Testis (tissue), 3 donors: Measurements from ENCODE around the gene IGF1R. TPM values are rescaled to one million over a fixed set of nuclear protein-coding genes. Genes with fewer than 3 reads are reported as not detected.

Source experiments
- DNase-seq: peaks from one replicate; pipeline ENCODE4 v3.0.0-alpha.2; 2019
- H3K27ac ChIP-seq, 2 donors: fragments of 200-600 bp; sonication (generic); one replicate each; pipeline ENCODE4 v1.5.1; 2019
- H3K27me3 ChIP-seq: fragments of 200-600 bp; sonication (generic); one replicate; pipeline ENCODE4 v1.5.1; 2019
- H3K36me3 ChIP-seq: fragments of 200-600 bp; sonication (generic); one replicate; pipeline ENCODE4 v1.5.1; 2017; ENCODE audit warnings: low read depth; ENCODE audit errors: missing control alignments
- H3K4me1 ChIP-seq: fragments of 200-600 bp; sonication (generic); one replicate; pipeline ENCODE4 v1.5.1; 2019
- H3K4me3 ChIP-seq, 2 donors: fragments of 200-600 bp; sonication (generic); one replicate each; pipeline ENCODE4 v1.5.1; 2017 to 2019
- H3K9me3 ChIP-seq: fragments of 200-600 bp; sonication (generic); one replicate; pipeline ENCODE4 v1.5.1; 2017
- CTCF ChIP-seq, 3 experiments: fragments of 450-650 bp in 2 of 3; fragments of 200-600 bp in 1 of 3; sonication (generic) in 1 of 3; IDR thresholded peaks; one replicate each; pipeline ENCODE4 v1.5.1; 2016 to 2019; ENCODE audit warnings: antibody characterized with exemption in 3 of 3, mild to moderate bottlenecking in 2 of 3, moderate library complexity in 1 of 3
- POLR2A ChIP-seq: fragments of 450-650 bp; IDR thresholded peaks from one replicate; pipeline ENCODE4 v1.6.1; 2017; ENCODE audit warnings: antibody characterized with exemption, mild to moderate bottlenecking, moderate library complexity
- WGBS, 2 donors: methylation state at CpG; one replicate each; pipeline ENCODE4 v1.1.5; 2018; 5-methylcytosine and 5-hydroxymethylcytosine counted together
- intact Hi-C: fragments of 100-400 bp; cut with DNase I; formaldehyde crosslinking; loops from one replicate; pipeline ENCODE4 v1.15.1; 2023; ENCODE audit warnings: low total_unique reads
- polyA plus RNA-seq: library from polyadenylated mRNA; stranded (reverse); fragments of 350-450 nt; fragmentation: Illumina TruSeq; extraction: RNeasy Lipid Tissue Mini Kit (QIAGEN cat#74804); gene quantifications from one replicate; pipeline ENCODE4 v1.2.3, GENCODE V29; 2014; ENCODE audit warnings: low read depth, low replicate concordance; ENCODE audit not compliant: insufficient read depth
- total RNA-seq, 2 donors: library from RNA; depleted of rRNA; stranded (reverse); fragments of >200 nt; gene quantifications; one replicate each; pipeline ENCODE4 v1.2.3, GENCODE V29; 2016

IGF1R gene
- total and polyA plus RNA-seq, 3 donors from 2014 or later, result 25.8 to 172 (median 157) TPM

GRCh38 chr15:98930576-98930975, 282.2 kb downstream of the IGF1R start:
- WGBS, 2 donors, result 88 to 93% methylated on average over 4 of the region's 4 CpGs
- intact Hi-C loops, result no loop called here

GRCh38 chr15:98931004-98931403, 282.7 kb downstream of the IGF1R start:
- no peaks in the 10 kb centered on the region for H3K9me3 ChIP-seq
- peaks cover 5% of the 10 kb centered on the region for H3K4me1 ChIP-seq
- DNase-seq, result no peak
- no peak overlapping the region for H3K4me3 ChIP-seq
- H3K36me3 ChIP-seq, result no peaks in the 10 kb centered on the region
- no peak for TF ChIP-seq CTCF (IDR thresholded peaks at IDR 0.05)
- TF ChIP-seq POLR2A, result no peak
- no peak overlapping the region for H3K27ac ChIP-seq
- H3K27me3 ChIP-seq, result no peaks in the 10 kb centered on the region
- 87 to 92% methylated on average over 4 of the region's 4 CpGs for WGBS, 2 donors
- intact Hi-C loops, result no loop called here

More at GRCh38 chr15:98930576-98930975, 282.2 kb downstream of the IGF1R start:
- Histone ChIP-seq H3K27me3 (no peaks in the 10 kb centered on the region), H3K4me1 (peaks cover 5% of the 10 kb centered on the region), H3K9me3 (no peaks in the 10 kb centered on the region), H3K27ac (no peak overlapping the region), H3K36me3 (no peaks in the 10 kb centered on the region), H3K4me3 (no peak overlapping the region)
- TF ChIP-seq POLR2A, result no peak
- no peak for DNase-seq

- Histone ChIP-seq H3K27me3 (no peaks in the 10 kb centered on the region), H3K4me3 (no peak overlapping the region), H3K27ac (no peak overlapping the region), H3K4me1 (no peaks in the 10 kb centered on the region), H3K36me3 (no peaks in the 10 kb centered on the region), H3K9me3 (no peaks in the 10 kb centered on the region)
- WGBS, 2 donors, result 86 to 92% methylated on average over 9 of the region's 9 CpGs
- intact Hi-C loops, result no loop called here
- no peak for DNase-seq
- TF ChIP-seq CTCF (IDR thresholded peaks at IDR 0.05), result no peak
- no peak for TF ChIP-seq POLR2A
These were observed 285.1 kb downstream of the IGF1R start for GRCh38 chr15:98933406-98933805.

GRCh38 chr15:98935736-98936135, 287.4 kb downstream of the IGF1R start:
- Histone ChIP-seq H3K36me3 (no peaks in the 10 kb centered on the region), H3K9me3 (no peaks in the 10 kb centered on the region), H3K4me3 (no peak overlapping the region), H3K27ac (no peak overlapping the region), H3K27me3 (no peaks in the 10 kb centered on the region), H3K4me1 (no peaks in the 10 kb centered on the region)
- 58 to 61% methylated on average over 12 of the region's 12 CpGs for WGBS, 2 donors
- intact Hi-C loops, result no loop called here
- DNase-seq, result no peak
- no peak for TF ChIP-seq CTCF (IDR thresholded peaks at IDR 0.05)
- TF ChIP-seq POLR2A, result no peak

GRCh38 chr15:98937413-98938104, 289.2 kb downstream of the IGF1R start:
- Histone ChIP-seq H3K27me3 (no peaks in the 10 kb centered on the region), H3K4me3 (no peak overlapping the region), H3K4me1 (no peaks in the 10 kb centered on the region), H3K9me3 (no peaks in the 10 kb centered on the region), H3K27ac (no peak overlapping the region), H3K36me3 (no peaks in the 10 kb centered on the region)
- no peak for DNase-seq
- TF ChIP-seq POLR2A (no peak), CTCF (IDR thresholded peaks at IDR 0.05) (no peak)
- 86 to 94% methylated on average over 7 of the region's 7 CpGs for WGBS, 2 donors
- intact Hi-C loops, result no loop called here
